GM15510 (cell line): Measurements from ENCODE around the gene ZNF622.

Experiments
- POLR2A ChIP-seq: IDR thresholded peaks from 3 replicates; pipeline ENCODE4 v1.6.1; 2011; ENCODE audit warnings: borderline replicate concordance; ENCODE audit not compliant: insufficient read length; ENCODE audit errors: extremely low read depth

Gene ZNF622

GRCh38 chr5:16489322-16489791 lies 23.8 kb upstream of the ZNF622 start:
- TF ChIP-seq POLR2A = no peak

DNA sequence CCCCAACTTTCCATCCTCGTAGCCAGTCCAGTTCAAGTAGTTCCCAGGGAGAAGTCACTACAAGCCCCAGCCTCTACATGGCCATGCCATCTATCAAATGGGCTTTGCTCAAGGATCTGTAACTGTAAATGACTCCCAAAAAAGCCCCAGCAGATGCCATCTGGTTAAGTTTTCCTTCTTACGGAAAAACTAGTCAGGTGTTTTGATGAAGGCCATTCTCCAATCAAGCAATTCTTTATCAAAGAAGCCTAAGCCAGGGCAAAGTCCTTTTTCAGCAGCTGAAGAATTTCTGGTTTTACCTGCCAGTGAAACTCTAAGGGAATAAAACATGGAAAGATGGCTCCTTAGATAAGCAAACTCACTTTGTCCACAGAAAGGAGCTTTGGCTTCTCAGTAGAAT lies 21.9 kb upstream of the ZNF622 start:
- no peak for TF ChIP-seq POLR2A

- no peak for TF ChIP-seq POLR2A
These were observed 21.1 kb upstream of the ZNF622 start for GRCh38 chr5:16486711-16487111.

DNA sequence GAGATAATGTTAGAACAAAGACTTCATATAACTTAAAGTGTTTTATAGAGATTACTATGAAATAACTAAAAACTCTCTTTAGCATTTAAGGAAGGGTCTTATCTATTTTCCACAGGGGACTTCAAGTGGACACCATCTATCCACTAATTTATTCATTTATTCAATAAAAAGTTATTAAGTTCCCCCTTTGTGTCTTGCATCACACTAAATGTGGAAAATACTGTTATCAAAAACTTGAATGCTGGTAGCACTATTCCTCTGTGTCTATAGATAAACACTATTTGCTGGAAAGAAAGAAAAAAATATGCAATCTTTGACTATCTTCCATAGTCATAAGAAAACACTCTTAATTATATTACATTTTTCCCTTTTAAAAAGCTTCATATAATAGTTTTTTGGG lies 20.1 kb upstream of the ZNF622 start:
- TF ChIP-seq POLR2A = no peak

GRCh38 chr5:16484081-16484480 lies 18.5 kb upstream of the ZNF622 start:
- TF ChIP-seq POLR2A = no peak

- TF ChIP-seq POLR2A = no peak
These were observed 17.8 kb upstream of the ZNF622 start for GRCh38 chr5:16483361-16483760.

DNA sequence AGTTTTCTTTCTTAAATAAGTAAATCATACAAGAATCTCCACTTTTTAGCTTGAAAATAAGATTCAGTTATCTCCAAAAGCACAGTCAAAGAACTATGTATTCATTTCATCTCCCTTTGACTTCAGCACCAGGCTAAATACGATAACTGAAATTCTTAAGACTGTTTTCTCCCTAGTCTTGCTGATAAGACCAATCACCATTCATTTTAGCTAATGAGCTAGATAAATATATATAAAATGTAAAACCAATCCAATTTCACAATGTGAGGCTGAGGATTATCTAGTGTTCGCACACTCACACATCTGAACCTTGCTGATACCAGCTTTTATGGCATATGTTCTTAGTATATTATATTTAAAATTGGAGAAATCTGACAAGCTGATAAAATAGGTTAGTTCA lies 17.3 kb upstream of the ZNF622 start:
- TF ChIP-seq POLR2A = no peak

- no peak for TF ChIP-seq POLR2A
These were observed 15.4 kb upstream of the ZNF622 start for GRCh38 chr5:16480821-16481538.

GRCh38 chr5:16480144-16480543 lies 14.5 kb upstream of the ZNF622 start:
- TF ChIP-seq POLR2A = no peak

DNA sequence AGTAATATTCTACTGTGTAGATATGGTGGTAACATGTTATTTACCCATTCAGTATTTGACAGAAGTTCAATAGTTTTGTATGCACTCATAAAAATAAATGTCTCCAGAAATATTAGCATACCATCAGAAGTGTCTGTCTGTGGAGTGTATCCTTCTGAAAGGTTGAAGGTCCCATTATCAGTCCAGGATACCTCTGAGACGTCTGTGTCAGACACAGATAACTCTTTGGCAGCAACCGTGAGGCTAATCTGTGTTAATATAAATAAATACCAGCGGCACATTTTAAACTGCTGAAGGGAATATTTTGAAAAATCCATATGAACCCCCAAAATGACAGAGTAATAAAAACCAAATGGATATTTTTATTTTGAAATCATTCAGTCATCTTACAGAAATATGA lies 11.9 kb upstream of the ZNF622 start:
- TF ChIP-seq POLR2A = no peak

DNA sequence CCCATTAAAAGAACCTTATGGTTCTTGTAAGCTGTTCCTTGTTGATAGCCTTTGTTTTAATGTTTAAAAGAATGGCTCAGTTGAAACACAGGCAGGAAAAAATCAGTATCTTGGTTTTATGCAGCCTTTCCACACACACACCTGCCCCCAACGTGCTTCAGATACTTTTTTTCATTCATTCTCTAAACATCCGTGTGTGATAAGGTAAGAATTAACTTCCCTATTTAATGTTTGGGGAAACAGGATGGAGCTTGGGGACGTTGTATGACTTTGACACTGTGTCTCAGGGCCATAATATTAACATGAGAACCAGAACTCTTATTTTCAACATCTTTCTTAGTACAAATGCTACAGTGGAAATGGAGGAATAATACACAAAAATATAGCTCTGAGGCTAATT lies 5.8 kb upstream of the ZNF622 start:
- no peak for TF ChIP-seq POLR2A

DNA sequence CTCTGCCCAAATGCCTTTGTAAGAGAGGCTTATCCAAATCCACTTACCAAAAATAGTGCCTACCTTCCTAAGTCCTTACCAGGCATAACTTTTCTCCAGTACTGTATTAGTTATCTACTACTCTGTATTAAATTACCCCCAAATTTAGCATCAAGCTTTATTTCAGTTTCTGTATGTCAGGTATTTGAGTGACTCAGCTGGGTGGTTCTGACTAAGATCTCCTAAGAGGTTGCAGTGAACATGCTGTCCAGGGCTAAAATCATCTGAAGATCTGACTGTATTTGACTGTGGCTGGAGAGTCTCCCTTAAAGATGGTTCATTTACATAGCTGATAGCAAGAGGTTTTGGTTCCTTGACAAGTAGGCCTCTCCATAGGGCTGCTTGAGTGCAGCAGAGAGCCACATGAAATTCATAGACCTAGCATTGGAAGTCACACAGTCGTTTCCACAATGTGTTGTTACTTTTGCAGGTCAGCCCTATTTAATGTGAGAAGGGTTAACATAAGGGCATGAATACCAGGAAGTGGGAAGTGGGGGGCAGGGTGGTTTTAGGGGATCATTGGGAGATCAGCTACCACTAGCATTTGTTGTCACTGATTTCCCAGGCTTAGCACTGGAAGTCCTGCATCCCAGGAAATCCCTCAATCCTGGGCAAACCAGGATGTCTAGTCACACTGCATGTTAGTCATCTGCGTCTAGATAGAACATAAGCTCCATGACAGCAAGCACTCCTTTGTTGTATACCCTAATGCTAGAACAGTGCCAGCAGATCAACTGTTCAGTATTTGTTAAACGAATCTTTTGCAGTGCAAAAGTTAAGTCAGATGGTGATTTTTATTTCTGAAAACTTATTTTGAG lies 2.0 kb upstream of the ZNF622 start:
- TF ChIP-seq POLR2A = peak; percentile 18

- no peak for TF ChIP-seq POLR2A
These were observed 696 bp downstream of the ZNF622 start for GRCh38 chr5:16464664-16465543.

- no peak for TF ChIP-seq POLR2A
These were observed 1.4 kb downstream of the ZNF622 start for GRCh38 chr5:16464231-16464630.

GRCh38 chr5:16461782-16462181 lies 3.8 kb downstream of the ZNF622 start:
- no peak for TF ChIP-seq POLR2A
